Measurements from ENCODE around the gene RACGAP1. TPM values are rescaled to one million over a fixed set of nuclear protein-coding genes. Genes with fewer than 3 reads are reported as not detected.

Gene RACGAP1
- total and polyA plus RNA-seq, 2 of the 4 experiments (the other 2 are of a cell fraction) = 37.9 to 110 TPM

DNA sequence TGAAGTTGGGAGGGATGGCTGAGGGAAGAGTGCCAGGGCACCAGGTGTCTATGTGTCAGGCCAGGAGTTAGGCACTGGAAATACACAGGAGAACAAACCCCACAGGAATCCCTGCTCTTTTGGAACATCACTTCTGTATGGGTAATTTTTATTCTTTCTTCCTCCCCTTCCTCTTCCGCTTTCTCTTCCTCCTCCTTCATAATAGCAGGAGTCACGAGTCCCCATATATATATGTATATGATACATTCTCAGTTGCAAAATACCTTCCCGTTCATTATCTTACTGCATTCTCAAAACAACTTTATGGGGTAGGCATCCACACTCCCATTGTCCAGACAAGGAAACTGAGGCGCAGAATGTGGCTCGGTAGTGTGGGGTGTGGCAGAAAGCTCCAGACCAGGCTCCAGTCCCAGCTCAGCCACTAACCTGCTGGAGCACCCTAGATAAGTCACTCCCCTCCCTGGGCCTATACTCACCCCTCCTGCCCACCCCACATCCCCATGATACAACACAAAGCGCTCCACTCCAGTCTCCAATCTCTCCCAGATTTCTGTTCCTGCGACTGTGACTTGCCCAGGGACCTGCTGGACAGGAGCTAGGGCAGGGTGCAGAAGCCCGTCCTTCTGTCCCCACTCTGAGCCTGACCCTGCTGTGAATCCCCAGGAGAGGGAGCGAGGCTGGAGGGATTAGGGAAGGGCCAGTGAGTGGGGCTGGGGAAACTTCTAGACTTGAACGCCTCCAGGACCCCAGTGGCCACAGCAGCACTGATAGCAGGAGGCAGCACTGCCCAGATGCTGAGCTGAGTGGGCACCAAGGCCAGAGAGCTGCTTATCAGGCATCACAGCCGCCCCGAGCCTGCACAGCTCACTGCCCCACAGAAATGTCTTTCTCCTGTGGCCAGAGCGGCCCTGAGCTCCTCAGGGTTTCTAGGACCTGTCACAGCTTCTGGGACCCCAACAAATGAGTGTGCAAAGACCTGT is 76.1 kb downstream of the RACGAP1 start:
- H4K5ac ChIP-seq (ENCODE audit: low read depth, low read length) = no peak overlapping the region

More for the DNA sequence above, 76.1 kb downstream of the RACGAP1 start:
- H3K9me1 ChIP-seq (ENCODE audit: insufficient read depth, low read length) = 0 out of 2 replicates have a peak, but pooled peaks cover 3% of the 10 kb centered on the region
- no peak overlapping the region for H3K18ac ChIP-seq (ENCODE audit: low read depth, low read length)
- no peak overlapping the region for H2AK5ac ChIP-seq (ENCODE audit: low read depth, low read length)
- BruUV-seq (replicated peaks) = no TSS peak
- in situ Hi-C loops (cut with MboI; ENCODE audit: low sequenced_read_pairs) (no loop called here), dilution Hi-C loops (cut with HindIII; ENCODE audit: low sequenced_read_pairs, unreplicated experiment) (no loop called here), intact Hi-C loops (cut with micrococcal nuclease) (no loop called here)
- H2BK5ac ChIP-seq (ENCODE audit: low read depth, low read length, poor library complexity, severe bottlenecking) = no peak overlapping the region
- no peak overlapping the region for H3K4me3 ChIP-seq (ENCODE audit: insufficient read depth, low read depth, low read length)
- no peaks in the 10 kb centered on the region for H4K20me1 ChIP-seq (ENCODE audit: insufficient read depth, low read length)
- no peak overlapping the region for H3K14ac ChIP-seq (replicated peaks; ENCODE audit: low read depth, low read length)
- H2AK9ac ChIP-seq (replicated peaks; ENCODE audit: low read depth, low read length, poor library complexity) = no peak overlapping the region
- POLR2A ChIA-PET (ENCODE audit: unreplicated experiment) = no interaction called here
- 43% methylated on average over 1 of the region's 13 CpGs; no CpG with 5 or more reads in 1 of the 2 experiments for WGBS, 2 experiments (ENCODE audit: extremely low coverage in 2 of 2, insufficient read length in 1 of 2)
- H3K23ac ChIP-seq (ENCODE audit: low read depth, low read length) = no peak overlapping the region
- no peak overlapping the region for H2BK120ac ChIP-seq (ENCODE audit: low read depth, low read length)
- no peak overlapping the region for H3K4ac ChIP-seq (ENCODE audit: low read depth, low read length)
- no peak overlapping the region for H2BK15ac ChIP-seq (ENCODE audit: low read depth, low read length)
- H3K79me1 ChIP-seq (ENCODE audit: low read depth in 1 of 2, low read length in 2 of 2) = no peaks in the 10 kb centered on the region
- DNase-seq = no peak
- no peaks in the 10 kb centered on the region for H3K9me3 ChIP-seq (ENCODE audit: control insufficient read depth, insufficient read depth, low read length)
- H3K9ac ChIP-seq (ENCODE audit: low read depth, low read length) = no peak overlapping the region
- TF ChIP-seq FOS (IDR thresholded peaks at IDR 0.05; ENCODE audit: low read depth, low read length) = no peak
- TF ChIP-seq MAFK (IDR thresholded peaks at IDR 0.05; ENCODE audit: low read depth, low read length) = no peak
- TF ChIP-seq, protein P1, sequence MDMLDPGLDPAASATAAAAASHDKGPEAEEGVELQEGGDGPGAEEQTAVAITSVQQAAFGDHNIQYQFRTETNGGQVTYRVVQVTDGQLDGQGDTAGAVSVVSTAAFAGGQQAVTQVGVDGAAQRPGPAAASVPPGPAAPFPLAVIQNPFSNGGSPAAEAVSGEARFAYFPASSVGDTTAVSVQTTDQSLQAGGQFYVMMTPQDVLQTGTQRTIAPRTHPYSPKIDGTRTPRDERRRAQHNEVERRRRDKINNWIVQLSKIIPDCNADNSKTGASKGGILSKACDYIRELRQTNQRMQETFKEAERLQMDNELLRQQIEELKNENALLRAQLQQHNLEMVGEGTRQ (IDR thresholded peaks at IDR 0.05; ENCODE audit: low read depth, low read length) = no peak
- no peak for TF ChIP-seq NFE2L2 (IDR thresholded peaks at IDR 0.05; ENCODE audit: low read depth, low read length)
- no peak for TF ChIP-seq POLR2A (IDR thresholded peaks at IDR 0.05; ENCODE audit: low read depth, low read length)
- TF ChIP-seq, protein P2, sequence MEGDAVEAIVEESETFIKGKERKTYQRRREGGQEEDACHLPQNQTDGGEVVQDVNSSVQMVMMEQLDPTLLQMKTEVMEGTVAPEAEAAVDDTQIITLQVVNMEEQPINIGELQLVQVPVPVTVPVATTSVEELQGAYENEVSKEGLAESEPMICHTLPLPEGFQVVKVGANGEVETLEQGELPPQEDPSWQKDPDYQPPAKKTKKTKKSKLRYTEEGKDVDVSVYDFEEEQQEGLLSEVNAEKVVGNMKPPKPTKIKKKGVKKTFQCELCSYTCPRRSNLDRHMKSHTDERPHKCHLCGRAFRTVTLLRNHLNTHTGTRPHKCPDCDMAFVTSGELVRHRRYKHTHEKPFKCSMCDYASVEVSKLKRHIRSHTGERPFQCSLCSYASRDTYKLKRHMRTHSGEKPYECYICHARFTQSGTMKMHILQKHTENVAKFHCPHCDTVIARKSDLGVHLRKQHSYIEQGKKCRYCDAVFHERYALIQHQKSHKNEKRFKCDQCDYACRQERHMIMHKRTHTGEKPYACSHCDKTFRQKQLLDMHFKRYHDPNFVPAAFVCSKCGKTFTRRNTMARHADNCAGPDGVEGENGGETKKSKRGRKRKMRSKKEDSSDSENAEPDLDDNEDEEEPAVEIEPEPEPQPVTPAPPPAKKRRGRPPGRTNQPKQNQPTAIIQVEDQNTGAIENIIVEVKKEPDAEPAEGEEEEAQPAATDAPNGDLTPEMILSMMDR (conservative IDR thresholded peaks at IDR 0.05; ENCODE audit: low read depth, low read length) = no peak
- TF ChIP-seq MAZ (IDR thresholded peaks at IDR 0.05; ENCODE audit: borderline replicate concordance, low read depth, low read length) = no peak
- no peak for TF ChIP-seq RFX5 (IDR thresholded peaks at IDR 0.05; ENCODE audit: low read depth, low read length)
- TF ChIP-seq CHD1 (IDR thresholded peaks at IDR 0.05; ENCODE audit: low read depth, low read length) = no peak
- no peak for TF ChIP-seq CEBPB (IDR thresholded peaks at IDR 0.05; ENCODE audit: low read depth, low read length)
- no peak for TF ChIP-seq BHLHE40 (IDR thresholded peaks at IDR 0.05; ENCODE audit: low read depth, low read length)
- no peak for TF ChIP-seq MXI1 (IDR thresholded peaks at IDR 0.05; ENCODE audit: borderline replicate concordance, low read depth, low read length)
- TF ChIP-seq RAD21 (IDR thresholded peaks at IDR 0.05; ENCODE audit: low read length) = no peak
- no peaks in the 10 kb centered on the region; the same call in 1 of the 2 replicates for H3K4me1 ChIP-seq (ENCODE audit: control insufficient read depth, insufficient read depth, low read length)
- H3K4me2 ChIP-seq (ENCODE audit: low read depth, low read length) = no peak overlapping the region
- H4K8ac ChIP-seq (ENCODE audit: low read depth in 2 of 2, low read length in 2 of 2) = no peak overlapping the region
- no peak overlapping the region for H4K91ac ChIP-seq (ENCODE audit: insufficient read depth, low read depth, low read length)
- no peak overlapping the region for H3K27ac ChIP-seq (ENCODE audit: insufficient read depth, low read length)
- H3K27me3 ChIP-seq (ENCODE audit: control insufficient read depth, insufficient read depth, low read length) = peaks cover 40% of the 10 kb centered on the region
- H2AFZ ChIP-seq (replicated peaks; ENCODE audit: low read length, poor library complexity) = no peak overlapping the region
- no peak for ATAC-seq (ENCODE audit: low read depth)
- H3K36me3 ChIP-seq (ENCODE audit: control insufficient read depth, insufficient read depth, low read length) = no peaks in the 10 kb centered on the region
- H3K56ac ChIP-seq (ENCODE audit: extremely low read depth, insufficient read depth, low read length) = no peak overlapping the region
- no peak overlapping the region for H2BK20ac ChIP-seq (ENCODE audit: low read depth, low read length)
- CTCF ChIA-PET = no interaction called here

All from IMR-90 (cell line).